Measurements from ENCODE around the gene FOXJ2.
"Not testable (repeated sequence)": the region's sequence is repeated elsewhere in the genome, so short reads cannot be mapped to it uniquely, and the experiment has no call there.

The FOXJ2 gene

GRCh38 chr12:8065991-8066594 lies 33.6 kb downstream of the FOXJ2 start, which contains the start of gene C3AR1:
C3AR1 (minus strand) TSS chr12:8066359; CDS start chr12:8060185, 6,174 bp downstream.
- no peak for DNase-seq (ENCODE audit: low read depth)

- DNase-seq (ENCODE audit: low read depth), result no peak
These were observed 37.1 kb downstream of the FOXJ2 start for GRCh38 chr12:8069582-8069981.

GRCh38 chr12:8071820-8072219 lies 39.3 kb downstream of the FOXJ2 start:
- DNase-seq (ENCODE audit: low read depth), result not testable (repeated sequence)

GRCh38 chr12:8075935-8076334 lies 43.4 kb downstream of the FOXJ2 start:
- no peak for DNase-seq (ENCODE audit: low read depth)

GRCh38 chr12:8076366-8076765 lies 43.9 kb downstream of the FOXJ2 start:
- DNase-seq (ENCODE audit: low read depth), result no peak

- DNase-seq (ENCODE audit: low read depth), result no peak
These were observed 44.7 kb downstream of the FOXJ2 start for GRCh38 chr12:8077207-8077606.

- DNase-seq (ENCODE audit: low read depth), result peak; percentile 40
These were observed 45.9 kb downstream of the FOXJ2 start for GRCh38 chr12:8078398-8078797.

- DNase-seq (ENCODE audit: low read depth), result no peak
These were observed 46.4 kb downstream of the FOXJ2 start for GRCh38 chr12:8078916-8079315.

- DNase-seq (ENCODE audit: low read depth), result no peak
These were observed 47.6 kb downstream of the FOXJ2 start for GRCh38 chr12:8080120-8080519.

- DNase-seq (ENCODE audit: low read depth), result no peak
These were observed 48.9 kb downstream of the FOXJ2 start for GRCh38 chr12:8081251-8081920.

GRCh38 chr12:8082808-8083100 lies 50.2 kb downstream of the FOXJ2 start:
- no peak for DNase-seq (ENCODE audit: low read depth)

GRCh38 chr12:8084351-8084750 lies 51.8 kb downstream of the FOXJ2 start:
- not testable (repeated sequence) for DNase-seq (ENCODE audit: low read depth)

- no peak for DNase-seq (ENCODE audit: low read depth)
These were observed 55.1 kb downstream of the FOXJ2 start for GRCh38 chr12:8087666-8088065.

- peak; percentile 23 for DNase-seq (ENCODE audit: low read depth)
These were observed 56.1 kb downstream of the FOXJ2 start for GRCh38 chr12:8088574-8088973.

- DNase-seq (ENCODE audit: low read depth), result not testable (repeated sequence)
These were observed 56.8 kb downstream of the FOXJ2 start for GRCh38 chr12:8089277-8089676.

- no peak for DNase-seq (ENCODE audit: low read depth)
These were observed 57.2 kb downstream of the FOXJ2 start for GRCh38 chr12:8089716-8090115.

- DNase-seq (ENCODE audit: low read depth), result no peak
These were observed 60.8 kb downstream of the FOXJ2 start for GRCh38 chr12:8093291-8093690.

GRCh38 chr12:8096281-8096915 lies 63.9 kb downstream of the FOXJ2 start:
- no peak for DNase-seq (ENCODE audit: low read depth)

- no peak for DNase-seq (ENCODE audit: low read depth)
These were observed 66.7 kb downstream of the FOXJ2 start for GRCh38 chr12:8099235-8099634.

Data from activated gamma-delta T cell treated with anti-CD3 and anti-CD28 coated beads, Interleukin-2, amount 50 U/mL, for 16 hours (primary cell).